A549 (cell line): ENCODE results near the gene C1QL3. TPM values are rescaled to one million over a fixed set of nuclear protein-coding genes. Genes with fewer than 3 reads are reported as not detected.

Source experiments
- ATAC-seq, 2 experiments: fragments of 200-7000 bp in 1 of 2; fragments of >200 bp in 1 of 2; cut with Nextera tagmentation in 1 of 2; cut with Tn5 transposase in 1 of 2; 3 replicates each; pipeline versions ENCODE4 v1.8.0 to v1.9.1; 2018 to 2020; ENCODE audit warnings: mild to moderate bottlenecking in 1 of 2, moderate library complexity in 1 of 2
- CTCF ChIA-PET: fragments of 300-600 bp; sonication (Branson Sonifier 250); formaldehyde crosslinking; extraction: SDS; loops from one replicate; lab custom pipeline; 2021; ENCODE audit warnings: antibody characterized with exemption, inconsistent platforms; lab: Yijun Ruan, JAX
- POLR2A ChIA-PET: fragments of 350-600 bp; formaldehyde crosslinking; extraction: SDS; loops from one replicate; lab custom pipeline; 2021; ENCODE audit warnings: antibody characterized with exemption, inconsistent platforms; lab: Yijun Ruan, JAX
- DNase-seq, 2 experiments: peaks; one replicate each; pipeline versions ENCODE4 v3.0.0 to v3.0.0-alpha.2; 2011 to 2016; ENCODE audit warnings: low read depth in 1 of 2, low spot score in 1 of 2
- FAIRE-seq: peaks from 2 replicates; lab custom pipeline; 2011; peaks lifted over from hg19 to GRCh38; lab: Jason Lieb, UNC
- H3K27ac ChIP-seq, 2 experiments: fragments of >200 bp; sonication (Bioruptor Twin); formaldehyde crosslinking; 3 replicates each; pipeline ENCODE4 v1.5.1; 2016 to 2017
- H3K4me1 ChIP-seq: fragments of >200 bp; sonication (Bioruptor Twin); formaldehyde crosslinking; 3 replicates; pipeline ENCODE4 v1.6.1; 2016
- H3K4me2 ChIP-seq: fragments of >200 bp; sonication (Bioruptor Twin); formaldehyde crosslinking; 3 replicates; pipeline ENCODE4 v1.6.1; 2016
- H3K4me3 ChIP-seq: fragments of >200 bp; sonication (Bioruptor Twin); formaldehyde crosslinking; 3 replicates; pipeline ENCODE4 v1.5.1; 2016
- H3K9me3 ChIP-seq: fragments of >200 bp; sonication (Bioruptor Twin); formaldehyde crosslinking; 3 replicates; pipeline ENCODE4 v1.6.1; 2016
- ATOH8 ChIP-seq: fragments of 250-450 bp; sonication (Bioruptor Pico); IDR thresholded peaks from 2 replicates; pipeline ENCODE4 v1.5.0; 2020; ENCODE audit warnings: low read depth, mild to moderate bottlenecking, moderate library complexity
- CBX8 ChIP-seq: fragments of 200-600 bp; sonication (generic); IDR thresholded peaks from 2 replicates; pipeline ENCODE4 v1.6.1; 2016
- CEBPB ChIP-seq, 2 experiments: fragments of >200 bp in 1 of 2; sonication (Bioruptor Twin) in 1 of 2; formaldehyde crosslinking in 1 of 2; IDR thresholded peaks; 2 replicates each; pipeline ENCODE4 v1.6.1; 2012 to 2016
- CHD4 ChIP-seq: fragments of 200-600 bp; sonication (generic); IDR thresholded peaks from 2 replicates; pipeline ENCODE4 v1.6.1; 2016; ENCODE audit warnings: antibody characterized with exemption, mild to moderate bottlenecking, borderline replicate concordance
- CTCF ChIP-seq: fragments of >200 bp; sonication (Bioruptor Twin); formaldehyde crosslinking; IDR thresholded peaks from 3 replicates; pipeline ENCODE4 v1.5.1; 2016
- EHMT2 ChIP-seq: fragments of 200-600 bp; sonication (generic); IDR thresholded peaks from 2 replicates; pipeline ENCODE4 v1.6.1; 2016; ENCODE audit warnings: antibody characterized with exemption, low read depth, mild to moderate bottlenecking, moderate library complexity
- ELK1 ChIP-seq: fragments of 150-350 bp; IDR thresholded peaks from 2 replicates; pipeline ENCODE4 v1.6.1; 2014; ENCODE audit warnings: low read depth, mild to moderate bottlenecking, low read length
- HEYL ChIP-seq: fragments of 250-450 bp; sonication (Bioruptor Pico); IDR thresholded peaks from 2 replicates; pipeline ENCODE4 v1.8.0; 2021; ENCODE audit warnings: mild to moderate bottlenecking, moderate library complexity
- HOXB13 ChIP-seq: fragments of 250-450 bp; sonication (Bioruptor Pico); IDR thresholded peaks from 2 replicates; pipeline ENCODE4 v1.5.0; 2020; ENCODE audit warnings: low read depth, mild to moderate bottlenecking, moderate library complexity
- HOXB5 ChIP-seq: fragments of 250-450 bp; sonication (Bioruptor Pico); IDR thresholded peaks from 2 replicates; pipeline ENCODE4 v1.5.0; 2020; ENCODE audit warnings: mild to moderate bottlenecking, moderate library complexity
- JUN ChIP-seq, 2 experiments: fragments of >200 bp; sonication (Bioruptor Twin); formaldehyde crosslinking; IDR thresholded peaks; 2 replicates in 1 of 2; 3 replicates in 1 of 2; pipeline ENCODE4 v1.6.1; 2016 to 2017
- KDM5A ChIP-seq: fragments of 200-600 bp; sonication (generic); IDR thresholded peaks from 2 replicates; pipeline ENCODE4 v1.6.1; 2016; ENCODE audit warnings: antibody characterized with exemption, mild to moderate bottlenecking
- MAX ChIP-seq: IDR thresholded peaks from 2 replicates; pipeline ENCODE4 v1.6.1; 2012
- MAZ ChIP-seq: fragments of 150-350 bp; IDR thresholded peaks from 2 replicates; pipeline ENCODE4 v1.6.1; 2014; ENCODE audit warnings: antibody characterized with exemption, low read depth, low read length, borderline replicate concordance
- NFE2L2 ChIP-seq: fragments of 150-350 bp; conservative IDR thresholded peaks from 2 replicates; pipeline ENCODE4 v1.6.1; 2014; ENCODE audit warnings: low read length
- NPAS2 ChIP-seq: fragments of 250-450 bp; sonication (Bioruptor Pico); IDR thresholded peaks from 2 replicates; pipeline ENCODE4 v1.8.0; 2022; ENCODE audit warnings: mild to moderate bottlenecking, moderate library complexity, borderline replicate concordance
- RCOR1 ChIP-seq: fragments of 150-350 bp; IDR thresholded peaks from 2 replicates; pipeline ENCODE4 v1.6.1; 2014; ENCODE audit warnings: antibody characterized with exemption, low read length, low read depth
- REST ChIP-seq: fragments of 200-600 bp; sonication (generic); IDR thresholded peaks from 2 replicates; pipeline ENCODE4 v1.6.1; 2016; ENCODE audit warnings: antibody characterized with exemption, mild to moderate bottlenecking, moderate library complexity
- TFCP2L1 ChIP-seq: fragments of 250-450 bp; sonication (Bioruptor Pico); IDR thresholded peaks from 2 replicates; pipeline ENCODE4 v1.5.0; 2021; ENCODE audit warnings: mild to moderate bottlenecking
- USF2 ChIP-seq: fragments of 450-650 bp; IDR thresholded peaks from 2 replicates; pipeline ENCODE4 v1.6.1; 2014; ENCODE audit warnings: antibody characterized with exemption
- WGBS: methylation state at CpG from one replicate; pipeline ENCODE4 v1.1.6; 2017; ENCODE audit errors: missing lambda C conversion rate; 5-methylcytosine and 5-hydroxymethylcytosine counted together
- polyA plus RNA-seq, 4 experiments: library from polyadenylated mRNA; depleted of rRNA in 3 of 4; stranded (reverse); fragments of >200 nt; fragmentation: RNase III in 1 of 4; extraction: RNeasy Plus Mini Kit Qiagen cat#74134 plus additional on column Dnase treatment in 1 of 4; gene quantifications; 2 replicates in 3 of 4; 3 replicates in 1 of 4; pipeline ENCODE4 v1.2.3, GENCODE V29; 2011 to 2017

C1QL3 gene
- polyA plus RNA-seq, 2 of the 4 experiments (the other 2 are of a cell fraction): not detected

- Histone ChIP-seq H3K27ac (no peak overlapping the region), H3K4me2 (no peak overlapping the region), H3K4me1 (no peaks in the 10 kb centered on the region), H3K9me3 (no peaks in the 10 kb centered on the region), H3K4me3 (no peak overlapping the region)
- 89% methylated on average over 10 of the region's 10 CpGs for WGBS
- DNase-seq (no peak), FAIRE-seq (no peak), ATAC-seq (no peak)
- CTCF ChIA-PET: no interaction called here
- POLR2A ChIA-PET: no interaction called here
- TF ChIP-seq HOXB5 (no peak), RCOR1 (no peak), JUN (IDR thresholded peaks at IDR 0.05) (no peak), MAZ (no peak), HOXB13 (CRISPR knock-in tag) (no peak), USF2 (no peak), CEBPB (IDR thresholded peaks at IDR 0.05) (no peak), CBX8 (no peak), NPAS2 (CRISPR knock-in tag) (no peak), TFCP2L1 (CRISPR knock-in tag) (no peak), REST (no peak), ATOH8 (CRISPR knock-in tag) (no peak), ELK1 (no peak), CTCF (no peak), MAX (no peak), KDM5A (no peak), CHD4 (no peak), HEYL (CRISPR knock-in tag) (no peak), NFE2L2 (no peak), EHMT2 (no peak)
Measured at GRCh38 chr10:16493884-16494536, 27.7 kb downstream of the C1QL3 start.
